NB4 (cell line): ENCODE results near the gene SLC39A6.

ENCODE experiments used
- DNase-seq: peaks from one replicate; pipeline ENCODE4 v3.0.0; 2010; ENCODE audit warnings: low read depth
- H3K4me3 ChIP-seq: one replicate; pipeline ENCODE4 v1.5.1; 2011; ENCODE audit warnings: mild to moderate bottlenecking, low read depth, low read length, moderate library complexity
- CTCF ChIP-seq: IDR thresholded peaks from one replicate; pipeline ENCODE4 v1.5.1; 2012; ENCODE audit warnings: low read depth, low read length
- MAX ChIP-seq: IDR thresholded peaks from 2 replicates; pipeline ENCODE4 v1.6.1; 2011; ENCODE audit warnings: low read depth, low read length
- MYC ChIP-seq: IDR thresholded peaks from 2 replicates; pipeline ENCODE4 v1.6.1; 2011; ENCODE audit warnings: low read depth, low read length
- POLR2A ChIP-seq: IDR thresholded peaks from 2 replicates; pipeline ENCODE4 v1.6.1; 2011; ENCODE audit warnings: mild to moderate bottlenecking; ENCODE audit not compliant: insufficient read length; ENCODE audit errors: extremely low read depth

The SLC39A6 gene

GRCh38 chr18:36167692-36168218 is 38.6 kb upstream of the SLC39A6 start:
- H3K4me3 ChIP-seq = no peak overlapping the region
- no peak for DNase-seq
- TF ChIP-seq MAX (no peak), POLR2A (no peak), CTCF (no peak), MYC (no peak)

- TF ChIP-seq MAX (no peak), MYC (no peak), CTCF (no peak), POLR2A (no peak)
- H3K4me3 ChIP-seq = no peak overlapping the region
- DNase-seq = no peak
These were observed 33.8 kb upstream of the SLC39A6 start for GRCh38 chr18:36162981-36163380.

GRCh38 chr18:36160959-36161371 is 31.8 kb upstream of the SLC39A6 start:
- no peak for TF ChIP-seq MAX
- no peak for TF ChIP-seq POLR2A
- no peak for TF ChIP-seq MYC
- no peak for TF ChIP-seq CTCF
- H3K4me3 ChIP-seq = no peak overlapping the region
- DNase-seq = no peak

GRCh38 chr18:36158266-36158867 is 29.2 kb upstream of the SLC39A6 start:
- H3K4me3 ChIP-seq = no peak overlapping the region
- no peak for TF ChIP-seq CTCF
- DNase-seq = no peak

GRCh38 chr18:36157441-36157840 is 28.3 kb upstream of the SLC39A6 start:
- no peak for TF ChIP-seq CTCF
- TF ChIP-seq MYC = no peak
- H3K4me3 ChIP-seq = no peak overlapping the region
- DNase-seq = no peak
